Cardiac septum (tissue), 1 donor: ENCODE data around the gene TTC34. TPM values are rescaled to one million over a fixed set of nuclear protein-coding genes. Genes with fewer than 3 reads are reported as not detected.
"Not testable (repeated sequence)": the region's sequence is repeated elsewhere in the genome, so short reads cannot be mapped to it uniquely, and the experiment has no call there.

ENCODE experiments used
- DNase-seq: peaks from one replicate; pipeline ENCODE4 v3.0.0-alpha.2; 2020; ENCODE audit warnings: low spot score
- intact Hi-C: fragments of 100-400 bp; cut with DNase I; formaldehyde crosslinking; loops from one replicate; pipeline ENCODE4 v1.14.0; 2022
- total RNA-seq: library from RNA; stranded (reverse); fragmentation: NEBNext Ultra II Directional; extraction: Animal tissue kit (Norgen Biotek cat#: 25700); gene quantifications from one replicate; pipeline ENCODE4 v1.2.1, GENCODE V29; 2021
- donor health status: DM: no; HTN: no; CAD: no.

Gene TTC34
- total RNA-seq, 1 donor from 2014 or later = 0.35 TPM

DNA sequence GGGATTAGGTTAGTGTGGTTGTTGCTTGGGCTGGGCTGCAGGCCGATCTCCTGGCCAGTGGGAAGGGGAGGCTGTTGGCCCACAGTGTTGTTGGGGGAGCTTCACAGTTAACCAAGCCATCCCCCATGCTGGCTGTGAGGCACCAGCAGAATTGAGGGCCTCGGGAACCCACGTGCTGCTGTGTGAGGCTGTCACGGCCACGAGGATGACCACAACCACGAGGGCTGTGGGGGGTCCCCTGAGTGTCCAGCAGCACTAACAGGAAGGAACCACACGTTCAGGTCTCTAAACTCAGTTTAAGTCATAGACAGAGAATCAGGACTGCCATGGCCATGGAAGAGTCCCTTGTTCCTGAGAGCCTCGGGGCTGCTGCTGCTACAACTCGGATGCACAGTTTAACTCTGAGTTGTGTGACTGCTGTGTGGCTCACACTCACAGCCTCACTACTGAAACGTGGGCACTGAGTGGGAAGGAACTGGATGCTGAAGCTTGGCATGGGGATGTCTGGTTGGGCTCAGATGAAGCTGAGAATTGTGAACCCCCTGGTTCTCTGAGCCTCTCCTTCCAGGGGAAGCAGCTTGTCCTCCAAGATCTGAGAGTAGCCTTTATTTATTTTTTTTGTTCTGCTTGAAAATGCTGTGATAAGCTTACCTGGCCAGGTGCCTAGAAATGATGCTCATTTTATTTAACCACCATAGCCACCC is 163.9 kb downstream of the TTC34 start:
- intact Hi-C loops = no loop called here
- peak; percentile 49 for DNase-seq

DNA sequence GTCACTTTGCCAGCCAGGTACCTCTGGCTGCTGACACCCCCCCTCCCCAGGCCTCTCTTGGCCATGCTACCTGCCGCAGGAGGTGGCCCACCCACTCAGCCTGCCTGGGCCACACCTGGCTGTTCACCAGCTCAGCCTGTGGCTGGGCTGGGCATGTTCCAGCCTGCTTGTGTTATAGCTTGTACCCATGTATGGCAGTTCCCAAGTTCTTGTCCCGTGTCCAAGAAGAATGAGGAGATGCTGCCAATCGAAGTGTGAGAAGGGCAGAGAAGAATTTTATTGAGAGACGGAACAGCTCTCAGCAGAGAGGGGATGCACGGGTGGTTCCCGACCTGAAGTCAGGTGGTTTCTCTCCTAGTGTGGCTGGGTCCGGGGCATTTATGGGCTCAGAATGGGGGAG is 164.8 kb downstream of the TTC34 start:
- intact Hi-C loops = no loop called here

GRCh38 chr1:2635361-2636010 is 166.0 kb downstream of the TTC34 start:
- DNase-seq = peak; percentile 62

More for the DNA sequence above, 164.8 kb downstream of the TTC34 start:
- DNase-seq = peak; percentile 51

GRCh38 chr1:2633936-2634491 is 167.5 kb downstream of the TTC34 start:
- peak; percentile 35 for DNase-seq
- intact Hi-C loops = no loop called here

More at GRCh38 chr1:2635361-2636010, 166.0 kb downstream of the TTC34 start:
- intact Hi-C loops = no loop called here

DNA sequence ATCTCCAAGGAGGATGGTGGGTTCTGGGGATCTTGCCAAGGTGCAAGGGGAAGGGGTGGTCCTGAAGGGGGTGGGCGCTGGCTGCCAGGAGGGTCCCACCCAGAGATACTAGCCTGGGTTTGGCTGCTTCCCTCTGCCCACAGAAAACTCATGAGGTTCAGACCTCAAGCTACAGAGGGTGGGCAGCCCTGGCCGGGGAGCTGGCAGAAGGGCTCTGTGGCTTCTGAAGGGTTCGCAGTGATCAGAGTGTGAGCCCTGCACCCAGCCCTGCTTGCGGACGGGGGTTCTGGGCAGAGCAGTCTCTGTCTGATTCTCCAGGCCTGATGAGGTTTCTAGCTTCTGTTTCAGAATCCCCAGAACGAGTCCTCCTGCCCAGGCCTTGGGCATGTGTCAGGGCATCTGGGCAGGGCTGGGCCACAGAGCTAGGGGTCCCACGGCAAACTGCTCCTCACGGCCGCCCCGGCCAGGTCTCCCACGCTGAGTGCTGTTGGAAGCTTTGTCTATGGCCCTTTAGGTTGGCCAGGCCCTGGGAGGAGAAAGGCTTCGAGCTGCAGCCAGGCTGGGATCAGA is 168.0 kb downstream of the TTC34 start:
- DNase-seq = peak; percentile 53

DNA sequence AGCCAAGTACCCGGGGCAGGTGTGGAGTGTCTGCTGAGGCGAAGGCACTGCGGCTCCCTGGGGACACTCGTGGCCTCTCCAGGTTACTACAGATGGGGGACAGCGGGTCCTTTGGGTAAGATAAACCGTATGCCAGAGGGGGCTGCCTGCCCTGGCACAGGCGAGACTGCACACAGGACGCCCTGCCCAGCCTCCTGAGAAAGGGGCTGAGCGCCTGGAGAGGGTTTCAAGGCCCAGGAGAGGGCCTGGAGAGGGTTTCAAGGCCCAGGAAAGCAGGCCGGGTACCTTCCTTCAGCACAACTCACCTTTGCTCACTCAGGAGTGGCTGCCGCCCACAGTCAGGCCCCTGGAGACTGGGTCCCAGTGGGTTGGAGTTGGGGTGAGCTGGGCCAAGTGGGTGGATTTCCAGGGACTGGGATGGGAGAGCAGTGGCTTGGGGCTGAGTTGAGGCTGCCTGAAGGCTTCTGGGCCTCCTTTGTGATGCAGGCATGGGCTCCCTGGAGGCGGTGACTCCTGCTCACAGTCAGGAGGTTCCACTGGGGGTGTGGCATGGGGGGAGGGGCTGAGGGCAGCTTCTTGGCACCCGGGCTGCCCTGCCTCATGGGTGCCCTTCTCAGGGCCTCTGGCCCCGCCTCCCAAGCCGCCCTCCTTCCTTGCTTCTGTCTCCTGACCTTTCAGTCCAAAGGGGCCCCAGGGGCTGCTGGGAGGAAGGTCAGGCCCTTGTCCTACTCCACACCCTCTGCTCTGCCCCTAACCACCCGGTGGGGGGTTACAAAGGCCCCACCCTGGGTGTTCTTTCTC is 168.7 kb downstream of the TTC34 start, which contains the start of gene MMEL1:
Gene MMEL1, minus strand, starts transcription at position 456 of the 801 bp plus-strand sequence. CDS start 3,532 bp downstream, outside the sequence.
- DNase-seq = peak; percentile 70
- intact Hi-C loops = no loop called here

More for the DNA sequence above, 168.0 kb downstream of the TTC34 start:
- intact Hi-C loops = no loop called here

DNA sequence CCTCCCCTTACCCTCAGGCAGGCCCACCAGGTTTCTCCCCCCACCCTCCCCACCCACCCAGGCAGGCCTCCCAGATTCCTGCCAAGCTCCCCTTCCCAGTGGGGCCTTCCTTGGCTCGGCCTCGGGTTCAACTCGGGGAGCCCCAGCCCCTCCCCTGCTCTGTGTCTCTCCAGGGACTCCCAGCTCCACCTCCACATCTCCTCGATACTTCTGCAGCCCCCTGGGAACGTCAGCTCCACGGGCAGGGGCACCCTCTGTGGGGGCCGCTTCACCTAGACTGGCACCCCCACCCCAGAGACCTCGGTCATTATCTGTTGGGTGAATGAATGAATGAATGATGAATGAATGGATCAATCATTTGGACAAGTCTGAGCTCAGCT is 169.5 kb downstream of the TTC34 start:
- peak; percentile 49 for DNase-seq
- intact Hi-C loops = no loop called here

GRCh38 chr1:2631136-2632050 is 170.1 kb downstream of the TTC34 start:
- peak; percentile 63 for DNase-seq
- intact Hi-C loops = no loop called here

- intact Hi-C loops = no loop called here
- peak; percentile 46 for DNase-seq
Observed at GRCh38 chr1:2630498-2631135, 170.9 kb downstream of the TTC34 start.

- DNase-seq = peak; percentile 24
- intact Hi-C loops = no loop called here
Observed at GRCh38 chr1:2629627-2630497, 171.6 kb downstream of the TTC34 start.

- peak; percentile 66 for DNase-seq
- intact Hi-C loops = no loop called here
Observed at GRCh38 chr1:2628933-2629626, 172.4 kb downstream of the TTC34 start.

DNA sequence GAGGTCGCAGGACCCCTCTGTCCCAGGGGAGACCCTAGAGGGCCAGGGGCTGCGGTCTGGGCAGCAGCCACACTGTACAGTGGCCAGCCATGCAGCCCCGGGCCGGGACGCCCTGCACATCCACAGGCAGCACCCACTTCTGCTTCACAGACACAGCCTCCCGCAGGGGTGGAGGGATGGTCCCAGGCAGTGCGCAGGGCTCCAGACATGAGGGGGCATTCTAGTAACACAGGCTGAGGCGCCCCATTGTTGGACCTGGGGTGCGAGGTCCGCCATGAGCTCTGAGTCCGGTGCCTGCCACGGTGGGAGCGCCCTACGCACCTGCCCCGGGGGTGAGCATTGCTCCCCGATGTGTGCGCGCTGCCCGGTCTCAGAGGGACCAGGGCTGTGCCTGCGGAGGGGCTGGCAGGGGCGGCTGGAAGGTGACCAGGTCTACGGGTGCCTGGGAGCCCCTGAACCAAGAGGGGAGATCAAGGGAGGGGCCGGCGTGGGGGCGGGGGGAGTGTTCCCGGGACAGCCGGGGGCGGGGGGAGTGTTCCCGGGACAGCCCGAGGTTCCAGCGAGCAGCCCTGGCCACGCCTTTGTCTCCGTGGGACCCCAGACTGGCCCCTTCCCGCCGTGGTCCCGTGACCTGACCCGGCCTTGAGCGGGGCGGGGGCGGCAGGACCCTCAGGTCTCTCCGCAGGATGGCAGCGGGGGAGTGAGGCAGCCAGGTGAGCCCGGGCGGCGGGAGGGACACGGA is 173.1 kb downstream of the TTC34 start:
- peak; percentile 64 for DNase-seq
- intact Hi-C loops = no loop called here

- intact Hi-C loops = no loop called here
- DNase-seq = peak; percentile 36
Observed at GRCh38 chr1:2627746-2628145, 173.7 kb downstream of the TTC34 start.

DNA sequence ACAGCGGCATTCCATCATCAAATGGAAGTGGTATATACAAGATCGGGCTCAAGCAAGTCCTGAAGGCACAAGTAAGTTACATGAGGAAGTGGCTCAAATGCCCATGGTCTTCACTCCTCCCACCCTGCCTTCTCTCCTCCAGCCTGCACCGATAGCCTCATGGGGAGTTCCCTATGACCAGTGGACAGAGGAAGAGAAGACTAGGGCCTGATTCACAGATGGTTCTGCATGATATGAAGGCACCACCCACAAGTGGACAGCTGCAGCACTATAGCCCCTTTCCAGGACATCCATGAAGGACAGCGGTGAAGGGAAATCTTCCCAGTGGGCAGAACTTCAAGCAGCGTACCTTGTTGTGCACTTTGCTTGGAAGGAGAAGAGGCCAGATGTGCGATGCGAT is 175.7 kb downstream of the TTC34 start:
- DNase-seq = peak; percentile 31
- intact Hi-C loops = not testable (repeated sequence)

DNA sequence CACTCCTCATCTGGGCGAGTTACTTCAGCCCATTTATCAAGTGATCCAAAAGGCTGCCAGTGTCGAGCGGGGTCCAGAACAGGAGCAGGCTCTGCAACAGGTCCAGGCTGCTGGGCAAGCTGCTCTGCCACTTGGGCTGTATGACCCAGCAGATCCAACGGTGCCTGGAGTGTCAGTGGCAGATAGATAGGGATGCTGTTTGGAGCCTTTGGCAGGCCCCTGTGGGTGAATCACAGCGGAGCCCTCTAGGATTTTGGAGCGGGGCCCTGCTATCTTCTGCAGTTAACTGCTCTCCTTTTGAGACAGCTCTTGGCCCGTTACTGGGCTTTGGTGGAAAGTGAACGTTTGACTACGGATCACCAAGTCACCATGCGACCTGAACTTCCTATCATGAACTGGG is 176.2 kb downstream of the TTC34 start:
- DNase-seq = peak; percentile 15
- intact Hi-C loops = no loop called here

DNA sequence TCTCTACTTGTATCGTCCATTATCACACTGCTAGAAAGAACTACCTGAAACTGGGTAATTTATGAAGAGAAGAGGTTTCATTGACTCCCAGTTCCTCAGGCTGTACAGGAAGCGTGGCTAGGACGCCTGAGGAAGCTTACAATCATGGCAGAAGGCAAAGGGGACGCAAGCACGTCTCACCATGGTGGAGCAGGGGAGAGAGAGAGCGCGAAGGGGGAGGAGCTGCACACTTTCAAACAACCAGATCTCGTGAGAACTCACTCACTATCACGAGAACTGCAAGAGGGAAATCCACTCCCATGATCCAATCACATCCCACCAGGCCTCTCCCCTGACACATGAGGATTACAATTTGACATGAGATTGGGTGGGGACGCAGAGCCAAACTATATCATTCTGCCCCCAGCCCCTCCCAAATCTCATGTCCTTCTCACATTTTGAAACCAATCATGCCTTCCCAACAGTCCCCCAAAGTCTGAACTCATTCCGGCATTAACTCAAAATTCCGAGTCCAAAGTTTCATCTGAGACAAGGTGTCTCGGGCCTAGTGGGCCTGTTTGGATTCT is 176.7 kb downstream of the TTC34 start:
- intact Hi-C loops = no loop called here
- peak; percentile 70 for DNase-seq
